K562 (cell line): Measurements from ENCODE around the gene TRIM38. TPM values are rescaled to one million over a fixed set of nuclear protein-coding genes. Genes with fewer than 3 reads are reported as not detected.

ENCODE experiments used
- CAMTA2 ChIP-seq: fragments of 250-450 bp; sonication (Bioruptor Pico); conservative IDR thresholded peaks from 2 replicates; pipeline ENCODE4 v1.5.1; 2022
- EGR1 ChIP-seq: fragments of 450-650 bp; conservative IDR thresholded peaks from 2 replicates; pipeline ENCODE4 v1.6.1; 2017; ENCODE audit warnings: mild to moderate bottlenecking
- HNRNPLL ChIP-seq: fragments of 200-400 bp; formaldehyde crosslinking; IDR thresholded peaks from 2 replicates; pipeline ENCODE4 v1.6.1; 2017; ENCODE audit warnings: low read length, low read depth, mild to moderate bottlenecking; ENCODE audit not compliant: poor library complexity, severe bottlenecking
- KLF10 ChIP-seq: fragments of 250-450 bp; sonication (Bioruptor Pico); IDR thresholded peaks from 2 replicates; pipeline ENCODE4 v1.6.1; 2021; ENCODE audit warnings: matching md5 sums
- KLF13 ChIP-seq: fragments of 450-650 bp; IDR thresholded peaks from 2 replicates; pipeline ENCODE4 v1.6.1; 2016; ENCODE audit warnings: missing genetic modification characterization, low read depth, mild to moderate bottlenecking, missing compliant biosample characterization, moderate library complexity, borderline replicate concordance
- RFX1 ChIP-seq: fragments of 450-650 bp; IDR thresholded peaks from 2 replicates; pipeline ENCODE4 v1.6.1; 2016; ENCODE audit warnings: mild to moderate bottlenecking, moderate library complexity
- SPI1 ChIP-seq: IDR thresholded peaks from 2 replicates; pipeline ENCODE4 v1.6.1; 2011; ENCODE audit warnings: low read depth, low read length, control low read depth, borderline replicate concordance
- SRF ChIP-seq, 2 experiments: fragments of 250-450, 450-650 bp in 1 of 2; sonication (Bioruptor Pico) in 1 of 2; sonication (generic) in 1 of 2; formaldehyde crosslinking; IDR thresholded peaks; 2 replicates each; pipeline versions ENCODE4 v1.5.0 to v1.5.1; 2020 to 2022; ENCODE audit warnings: mild to moderate bottlenecking in 1 of 2, missing genetic modification reagents in 1 of 2
- ZNF133 ChIP-seq: fragments of 250-450 bp; sonication (Bioruptor Pico); IDR thresholded peaks from 2 replicates; pipeline ENCODE4 v1.4.0; 2020; ENCODE audit warnings: mild to moderate bottlenecking
- ZNF184 ChIP-seq: sonication (generic); formaldehyde crosslinking; IDR thresholded peaks from 2 replicates; pipeline ENCODE4 v1.5.0; 2020; ENCODE audit warnings: missing genetic modification reagents
- ZNF347 ChIP-seq: fragments of 450-650 bp; formaldehyde crosslinking; IDR thresholded peaks from 2 replicates; pipeline ENCODE4 v1.4.0; 2020; ENCODE audit warnings: low read depth, mild to moderate bottlenecking, moderate library complexity
- ZNF561 ChIP-seq: fragments of 450-650 bp; formaldehyde crosslinking; conservative IDR thresholded peaks from 2 replicates; pipeline ENCODE4 v1.4.0; 2020; ENCODE audit warnings: mild to moderate bottlenecking, moderate library complexity
- ZNF644 ChIP-seq: fragments of 200-800 bp; sonication (Bioruptor generic); IDR thresholded peaks from 2 replicates; pipeline ENCODE4 v1.6.1; 2016; ENCODE audit warnings: low read depth, missing genetic modification characterization, missing compliant biosample characterization
- ZNF830 ChIP-seq: fragments of 250-450 bp; sonication (Bioruptor Pico); IDR thresholded peaks from 2 replicates; pipeline ENCODE4 v1.5.0; 2021; ENCODE audit warnings: mild to moderate bottlenecking
- ZZZ3 ChIP-seq: fragments of 450-650 bp; IDR thresholded peaks from 2 replicates; pipeline ENCODE4 v1.6.1; 2016; ENCODE audit warnings: antibody characterized with exemption, mild to moderate bottlenecking, moderate library complexity
- polyA plus RNA-seq, 8 experiments: library from polyadenylated mRNA; depleted of rRNA in 4 of 8; stranded (reverse) in 5 of 8; unstranded in 3 of 8; fragments of >200 nt; fragmentation: Nextera tagmentation in 2 of 8; fragmentation: Illumina TruSeq in 1 of 8; extraction: Ambion mirVana in 2 of 8; extraction: Trizol in 1 of 8; gene quantifications; 2 replicates each; pipeline versions ENCODE4 v1.2.1 to v1.2.3, GENCODE V29; 2011 to 2014; ENCODE audit warnings: inconsistent platforms in 1 of 8, missing spikeins in 1 of 8
- total RNA-seq, 7 experiments: library from RNA; depleted of rRNA in 6 of 7; stranded (reverse); fragments of >200 nt in 6 of 7; fragmentation: Illumina TruSeq in 2 of 7; extraction: Trizol in 2 of 7; gene quantifications; 2 replicates each; pipeline versions ENCODE4 v1.2.1 to v1.2.3, GENCODE V29; 2011 to 2021; ENCODE audit warnings: low replicate concordance in 1 of 7
- TF ChIP-seq, protein P1 (sequence below): fragments of 250-450 bp; sonication (Bioruptor Pico); IDR thresholded peaks from 2 replicates; pipeline ENCODE4 v1.9.0; 2021; ENCODE audit warnings: mild to moderate bottlenecking, inconsistent platforms
- TF ChIP-seq, protein P2 (sequence below): fragments of 250-450 bp; sonication (Bioruptor Pico); IDR thresholded peaks from 2 replicates; pipeline ENCODE4 v1.5.0; 2021
- TF ChIP-seq, protein P3 (sequence below): fragments of 200-800 bp; sonication (Bioruptor generic); IDR thresholded peaks from 2 replicates; pipeline ENCODE4 v1.6.1; 2016; ENCODE audit warnings: missing genetic modification characterization, missing compliant biosample characterization
- TF ChIP-seq, protein P4 (sequence below), 2 experiments: fragments of 450-650 bp; conservative IDR thresholded peaks; 2 replicates each; pipeline ENCODE4 v1.6.1; 2017; ENCODE audit warnings: mild to moderate bottlenecking in 2 of 2, moderate library complexity in 2 of 2

Gene TRIM38
- total and polyA plus RNA-seq, 9 of the 15 experiments (the other 6 are each of a cell fraction or from before 2014, with no cell fraction given) = 1.7 to 6.7 (median 6.3) TPM

DNA sequence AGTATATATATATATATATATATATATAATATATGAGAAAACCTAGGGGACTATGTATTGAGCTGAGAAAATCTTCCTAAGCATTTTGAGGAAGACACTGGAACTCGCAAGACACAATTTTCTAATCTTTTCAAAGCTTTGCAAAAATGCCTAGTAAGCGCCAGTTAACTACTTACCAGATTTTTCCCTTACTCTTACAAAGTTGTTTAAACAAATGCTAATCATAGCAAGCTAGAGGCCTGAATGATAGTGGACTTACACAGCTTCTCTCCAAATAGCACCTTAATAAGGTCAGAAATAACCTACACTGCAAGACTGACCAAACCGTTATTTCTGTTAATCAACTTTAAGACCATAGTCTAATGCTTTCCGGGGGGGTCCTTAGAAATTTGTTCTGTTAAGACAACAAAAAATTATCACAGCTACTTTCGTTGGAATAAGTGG is 68.6 kb downstream of the TRIM38 start (continued):
- TF ChIP-seq, protein P1, sequence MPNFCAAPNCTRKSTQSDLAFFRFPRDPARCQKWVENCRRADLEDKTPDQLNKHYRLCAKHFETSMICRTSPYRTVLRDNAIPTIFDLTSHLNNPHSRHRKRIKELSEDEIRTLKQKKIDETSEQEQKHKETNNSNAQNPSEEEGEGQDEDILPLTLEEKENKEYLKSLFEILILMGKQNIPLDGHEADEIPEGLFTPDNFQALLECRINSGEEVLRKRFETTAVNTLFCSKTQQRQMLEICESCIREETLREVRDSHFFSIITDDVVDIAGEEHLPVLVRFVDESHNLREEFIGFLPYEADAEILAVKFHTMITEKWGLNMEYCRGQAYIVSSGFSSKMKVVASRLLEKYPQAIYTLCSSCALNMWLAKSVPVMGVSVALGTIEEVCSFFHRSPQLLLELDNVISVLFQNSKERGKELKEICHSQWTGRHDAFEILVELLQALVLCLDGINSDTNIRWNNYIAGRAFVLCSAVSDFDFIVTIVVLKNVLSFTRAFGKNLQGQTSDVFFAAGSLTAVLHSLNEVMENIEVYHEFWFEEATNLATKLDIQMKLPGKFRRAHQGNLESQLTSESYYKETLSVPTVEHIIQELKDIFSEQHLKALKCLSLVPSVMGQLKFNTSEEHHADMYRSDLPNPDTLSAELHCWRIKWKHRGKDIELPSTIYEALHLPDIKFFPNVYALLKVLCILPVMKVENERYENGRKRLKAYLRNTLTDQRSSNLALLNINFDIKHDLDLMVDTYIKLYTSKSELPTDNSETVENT (CRISPR knock-in tag) = peak; percentile 66; the same call in 1 of the 2 replicates
- TF ChIP-seq ZNF644 (tag) = no peak
- peak; percentile 79; the same call in 1 of the 2 replicates for TF ChIP-seq ZNF347 (CRISPR knock-in tag)
- TF ChIP-seq EGR1 = no peak
- TF ChIP-seq ZNF184 = no peak
- TF ChIP-seq ZNF830 (CRISPR knock-in tag) = peak; percentile 32; the same call in 1 of the 2 replicates
- TF ChIP-seq ZNF561 = peak; percentile 84
- TF ChIP-seq RFX1 = no peak
- TF ChIP-seq HNRNPLL = no peak
- no peak for TF ChIP-seq KLF13 (tag)
- TF ChIP-seq ZZZ3 = no peak
- peak; percentile 96; the same call in 1 of the 2 replicates for TF ChIP-seq CAMTA2 (CRISPR knock-in tag)
- TF ChIP-seq, protein P2, sequence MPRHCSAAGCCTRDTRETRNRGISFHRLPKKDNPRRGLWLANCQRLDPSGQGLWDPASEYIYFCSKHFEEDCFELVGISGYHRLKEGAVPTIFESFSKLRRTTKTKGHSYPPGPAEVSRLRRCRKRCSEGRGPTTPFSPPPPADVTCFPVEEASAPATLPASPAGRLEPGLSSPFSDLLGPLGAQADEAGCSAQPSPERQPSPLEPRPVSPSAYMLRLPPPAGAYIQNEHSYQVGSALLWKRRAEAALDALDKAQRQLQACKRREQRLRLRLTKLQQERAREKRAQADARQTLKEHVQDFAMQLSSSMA = peak; percentile 69; the same call in 1 of the 2 replicates
- TF ChIP-seq ZNF133 = no peak
- TF ChIP-seq, protein P3, sequence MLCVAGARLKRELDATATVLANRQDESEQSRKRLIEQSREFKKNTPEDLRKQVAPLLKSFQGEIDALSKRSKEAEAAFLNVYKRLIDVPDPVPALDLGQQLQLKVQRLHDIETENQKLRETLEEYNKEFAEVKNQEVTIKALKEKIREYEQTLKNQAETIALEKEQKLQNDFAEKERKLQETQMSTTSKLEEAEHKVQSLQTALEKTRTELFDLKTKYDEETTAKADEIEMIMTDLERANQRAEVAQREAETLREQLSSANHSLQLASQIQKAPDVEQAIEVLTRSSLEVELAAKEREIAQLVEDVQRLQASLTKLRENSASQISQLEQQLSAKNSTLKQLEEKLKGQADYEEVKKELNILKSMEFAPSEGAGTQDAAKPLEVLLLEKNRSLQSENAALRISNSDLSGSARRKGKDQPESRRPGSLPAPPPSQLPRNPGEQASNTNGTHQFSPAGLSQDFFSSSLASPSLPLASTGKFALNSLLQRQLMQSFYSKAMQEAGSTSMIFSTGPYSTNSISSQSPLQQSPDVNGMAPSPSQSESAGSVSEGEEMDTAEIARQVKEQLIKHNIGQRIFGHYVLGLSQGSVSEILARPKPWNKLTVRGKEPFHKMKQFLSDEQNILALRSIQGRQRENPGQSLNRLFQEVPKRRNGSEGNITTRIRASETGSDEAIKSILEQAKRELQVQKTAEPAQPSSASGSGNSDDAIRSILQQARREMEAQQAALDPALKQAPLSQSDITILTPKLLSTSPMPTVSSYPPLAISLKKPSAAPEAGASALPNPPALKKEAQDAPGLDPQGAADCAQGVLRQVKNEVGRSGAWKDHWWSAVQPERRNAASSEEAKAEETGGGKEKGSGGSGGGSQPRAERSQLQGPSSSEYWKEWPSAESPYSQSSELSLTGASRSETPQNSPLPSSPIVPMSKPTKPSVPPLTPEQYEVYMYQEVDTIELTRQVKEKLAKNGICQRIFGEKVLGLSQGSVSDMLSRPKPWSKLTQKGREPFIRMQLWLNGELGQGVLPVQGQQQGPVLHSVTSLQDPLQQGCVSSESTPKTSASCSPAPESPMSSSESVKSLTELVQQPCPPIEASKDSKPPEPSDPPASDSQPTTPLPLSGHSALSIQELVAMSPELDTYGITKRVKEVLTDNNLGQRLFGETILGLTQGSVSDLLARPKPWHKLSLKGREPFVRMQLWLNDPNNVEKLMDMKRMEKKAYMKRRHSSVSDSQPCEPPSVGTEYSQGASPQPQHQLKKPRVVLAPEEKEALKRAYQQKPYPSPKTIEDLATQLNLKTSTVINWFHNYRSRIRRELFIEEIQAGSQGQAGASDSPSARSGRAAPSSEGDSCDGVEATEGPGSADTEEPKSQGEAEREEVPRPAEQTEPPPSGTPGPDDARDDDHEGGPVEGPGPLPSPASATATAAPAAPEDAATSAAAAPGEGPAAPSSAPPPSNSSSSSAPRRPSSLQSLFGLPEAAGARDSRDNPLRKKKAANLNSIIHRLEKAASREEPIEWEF (CRISPR knock-in tag) = no peak
- no peak for TF ChIP-seq SPI1
- TF ChIP-seq, protein P4, sequence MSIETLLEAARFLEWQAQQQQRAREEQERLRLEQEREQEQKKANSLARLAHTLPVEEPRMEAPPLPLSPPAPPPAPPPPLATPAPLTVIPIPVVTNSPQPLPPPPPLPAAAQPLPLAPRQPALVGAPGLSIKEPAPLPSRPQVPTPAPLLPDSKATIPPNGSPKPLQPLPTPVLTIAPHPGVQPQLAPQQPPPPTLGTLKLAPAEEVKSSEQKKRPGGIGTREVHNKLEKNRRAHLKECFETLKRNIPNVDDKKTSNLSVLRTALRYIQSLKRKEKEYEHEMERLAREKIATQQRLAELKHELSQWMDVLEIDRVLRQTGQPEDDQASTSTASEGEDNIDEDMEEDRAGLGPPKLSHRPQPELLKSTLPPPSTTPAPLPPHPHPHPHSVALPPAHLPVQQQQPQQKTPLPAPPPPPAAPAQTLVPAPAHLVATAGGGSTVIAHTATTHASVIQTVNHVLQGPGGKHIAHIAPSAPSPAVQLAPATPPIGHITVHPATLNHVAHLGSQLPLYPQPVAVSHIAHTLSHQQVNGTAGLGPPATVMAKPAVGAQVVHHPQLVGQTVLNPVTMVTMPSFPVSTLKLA (conservative IDR thresholded peaks at IDR 0.05) = no peak
- peak; percentile 92 for TF ChIP-seq KLF10
- TF ChIP-seq SRF (CRISPR knock-in tag; IDR thresholded peaks at IDR 0.05) = peak in 1 of 2 experiments; percentile 91; a peak in 2 of 4 replicates
